HG02840 (cell line): ENCODE measurements around the gene B4GALT7.
"Not testable (repeated sequence)": the region's sequence is repeated elsewhere in the genome, so short reads cannot be mapped to it uniquely, and the experiment has no call there.

Source experiments
- ATAC-seq: cut with Tn5 transposase; IDR thresholded peaks from one replicate; pipeline ENCODE4 v1.9.1; 2021; ENCODE audit warnings: mild to moderate bottlenecking, moderate library complexity, moderate number of reproducible peaks; ENCODE audit not compliant: unreplicated experiment, low FRiP score

Gene B4GALT7

DNA sequence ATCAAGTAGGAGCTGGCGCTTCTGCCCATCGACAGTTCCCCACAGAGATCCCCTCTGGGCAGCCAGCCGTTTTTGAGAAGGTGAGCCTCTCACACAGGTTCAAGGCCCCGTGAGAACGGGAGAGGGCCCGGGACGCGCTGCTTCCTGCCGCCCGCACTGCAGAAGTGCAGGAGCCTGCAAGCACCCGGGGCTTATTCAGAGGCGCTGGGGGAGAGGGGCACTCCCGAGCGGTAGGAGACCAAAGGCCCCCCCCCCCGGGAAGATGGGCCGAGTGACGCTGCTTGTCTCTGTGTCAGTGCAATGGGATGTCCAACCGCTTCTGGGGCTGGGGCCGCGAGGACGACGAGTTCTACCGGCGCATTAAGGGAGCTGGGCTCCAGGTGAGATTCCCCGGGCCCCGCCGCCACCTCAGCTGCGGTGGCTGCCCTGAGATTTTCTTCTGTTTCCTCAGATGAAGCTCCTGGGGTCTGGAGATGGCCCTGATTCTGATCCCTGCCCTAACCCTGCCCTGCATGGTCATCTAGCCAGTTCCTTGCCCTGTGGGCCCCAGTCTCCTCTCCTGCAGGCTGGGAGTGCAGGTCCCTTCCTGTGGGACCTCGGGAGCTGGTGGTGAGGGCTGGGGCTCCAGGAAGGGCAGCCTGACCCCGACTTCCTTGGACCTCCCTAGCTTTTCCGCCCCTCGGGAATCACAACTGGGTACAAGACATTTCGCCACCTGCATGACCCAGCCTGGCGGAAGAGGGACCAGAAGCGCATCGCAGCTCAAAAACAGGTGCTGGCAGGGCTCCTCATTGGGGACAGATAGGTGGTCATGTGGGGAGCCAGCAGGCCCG, 8.5 kb downstream of the B4GALT7 start:
- ATAC-seq, result no peak

DNA sequence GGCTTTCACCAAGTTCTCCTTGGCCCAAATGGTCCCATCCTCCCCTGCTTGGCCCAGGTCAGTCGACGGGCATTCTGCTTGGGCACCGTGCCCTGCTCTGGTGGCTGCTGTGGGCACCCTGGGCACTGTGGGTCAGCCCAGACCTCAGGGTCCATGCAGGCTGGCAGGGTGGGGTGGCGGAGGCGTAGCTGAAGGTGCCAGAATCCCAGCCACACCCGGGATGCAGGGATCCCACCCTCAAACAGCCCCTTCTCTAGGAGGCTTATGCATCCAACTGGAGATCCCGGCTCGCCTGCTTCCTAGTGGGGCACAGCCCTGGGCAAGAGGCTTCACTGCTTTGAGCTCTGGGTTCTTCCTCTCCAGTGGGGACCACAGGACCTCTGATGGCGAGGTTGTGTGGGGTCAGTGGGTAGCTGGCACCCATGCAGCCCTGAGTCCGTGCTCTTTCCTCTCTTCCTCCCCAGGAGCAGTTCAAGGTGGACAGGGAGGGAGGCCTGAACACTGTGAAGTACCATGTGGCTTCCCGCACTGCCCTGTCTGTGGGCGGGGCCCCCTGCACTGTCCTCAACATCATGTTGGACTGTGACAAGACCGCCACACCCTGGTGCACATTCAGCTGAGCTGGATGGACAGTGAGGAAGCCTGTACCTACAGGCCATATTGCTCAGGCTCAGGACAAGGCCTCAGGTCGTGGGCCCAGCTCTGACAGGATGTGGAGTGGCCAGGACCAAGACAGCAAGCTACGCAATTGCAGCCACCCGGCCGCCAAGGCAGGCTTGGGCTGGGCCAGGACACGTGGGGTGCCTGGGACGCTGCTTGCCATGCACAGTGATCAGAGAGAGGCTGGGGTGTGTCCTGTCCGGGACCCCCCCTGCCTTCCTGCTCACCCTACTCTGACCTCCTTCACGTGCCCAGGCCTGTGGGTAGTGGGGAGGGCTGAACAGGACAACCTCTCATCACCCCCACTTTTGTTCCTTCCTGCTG, 9.4 kb downstream of the B4GALT7 start:
- ATAC-seq, result no peak

GRCh38 chr5:177610131-177610769, 10.3 kb downstream of the B4GALT7 start:
- ATAC-seq, result no peak

- ATAC-seq, result no peak
These were observed 11.0 kb downstream of the B4GALT7 start for GRCh38 chr5:177610770-177611445.

DNA sequence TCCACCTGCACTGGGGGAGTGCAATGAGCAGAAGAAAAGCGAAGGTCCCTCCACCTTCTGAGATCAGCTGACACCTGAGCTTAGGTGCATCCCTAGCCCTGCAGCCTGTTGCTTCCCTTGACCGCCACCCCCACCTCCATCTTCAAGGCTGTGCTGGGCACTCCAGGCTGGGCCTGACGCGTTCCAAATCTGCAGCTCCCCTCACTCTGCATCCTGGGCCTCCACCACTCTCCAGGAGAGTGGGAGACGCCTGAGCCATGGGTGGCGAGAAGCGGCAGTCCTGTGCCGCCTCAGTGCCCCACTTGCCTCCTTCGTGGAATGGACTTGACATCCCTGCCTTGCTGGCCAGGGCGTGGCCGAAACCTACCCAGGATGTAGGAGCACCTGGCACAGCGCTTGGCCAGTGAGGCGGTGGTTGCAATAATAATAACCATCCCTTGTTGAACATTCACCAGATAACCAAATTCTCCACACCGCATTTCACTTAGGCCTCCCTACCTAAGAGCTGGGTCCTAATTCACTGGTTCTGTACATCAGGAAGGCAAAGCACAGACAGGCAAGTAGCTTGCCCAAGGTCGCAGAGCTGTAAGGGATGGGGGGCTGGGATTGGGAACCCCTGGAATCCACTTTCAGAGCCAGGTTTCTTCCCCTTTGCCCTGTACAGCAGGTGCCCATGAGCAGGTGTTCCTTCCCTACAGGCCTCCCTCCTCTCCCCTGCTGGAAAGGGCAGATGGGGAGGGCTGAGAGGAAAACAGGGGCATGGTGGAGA, 11.7 kb downstream of the B4GALT7 start:
- ATAC-seq, result no peak

- no peak for ATAC-seq
These were observed 12.3 kb downstream of the B4GALT7 start for GRCh38 chr5:177612215-177612673.

- ATAC-seq, result no peak
These were observed 20.6 kb downstream of the B4GALT7 start for GRCh38 chr5:177620560-177620959.

GRCh38 chr5:177624172-177624571, 24.2 kb downstream of the B4GALT7 start:
- not testable (repeated sequence) for ATAC-seq

DNA sequence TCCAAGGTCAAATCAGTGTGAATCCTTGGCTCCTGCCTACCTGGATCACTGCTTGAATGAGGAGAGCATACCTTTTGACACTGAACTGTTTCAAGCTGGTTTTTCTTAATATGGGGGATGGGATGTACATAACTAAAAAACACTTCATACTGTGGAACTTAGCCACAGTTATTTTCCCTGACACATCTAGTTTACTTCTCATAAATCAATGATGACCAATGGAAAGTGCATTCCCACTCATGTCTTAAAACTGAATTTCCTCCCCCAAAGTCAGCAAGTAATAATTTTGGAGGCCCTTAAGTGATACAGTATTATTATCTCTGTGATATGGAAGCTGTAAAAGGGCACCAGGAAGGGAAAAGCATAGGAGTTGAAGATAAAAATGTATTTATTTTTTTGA, 30.3 kb downstream of the B4GALT7 start:
- ATAC-seq, result not testable (repeated sequence)

DNA sequence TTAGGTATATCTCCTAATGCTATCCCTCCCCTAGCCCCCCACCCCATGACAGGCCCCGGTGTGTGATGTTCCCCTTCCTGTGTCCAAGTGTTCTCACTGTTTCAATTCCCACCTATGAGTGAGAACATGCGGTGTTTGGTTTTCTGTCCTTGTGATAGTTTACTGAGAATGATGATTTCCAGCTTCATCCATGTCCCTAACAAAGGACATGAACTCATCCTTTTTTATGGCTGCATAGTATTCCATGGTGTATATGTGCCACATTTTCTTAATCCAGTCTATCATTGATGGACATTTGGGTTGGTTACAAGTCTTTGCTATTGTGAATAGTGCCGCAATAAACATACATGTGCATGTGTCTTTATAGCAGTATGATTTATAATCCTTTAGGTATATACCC, 35.0 kb downstream of the B4GALT7 start:
- not testable (repeated sequence) for ATAC-seq

- not testable (repeated sequence) for ATAC-seq
These were observed 45.5 kb downstream of the B4GALT7 start for GRCh38 chr5:177645462-177645861.

DNA sequence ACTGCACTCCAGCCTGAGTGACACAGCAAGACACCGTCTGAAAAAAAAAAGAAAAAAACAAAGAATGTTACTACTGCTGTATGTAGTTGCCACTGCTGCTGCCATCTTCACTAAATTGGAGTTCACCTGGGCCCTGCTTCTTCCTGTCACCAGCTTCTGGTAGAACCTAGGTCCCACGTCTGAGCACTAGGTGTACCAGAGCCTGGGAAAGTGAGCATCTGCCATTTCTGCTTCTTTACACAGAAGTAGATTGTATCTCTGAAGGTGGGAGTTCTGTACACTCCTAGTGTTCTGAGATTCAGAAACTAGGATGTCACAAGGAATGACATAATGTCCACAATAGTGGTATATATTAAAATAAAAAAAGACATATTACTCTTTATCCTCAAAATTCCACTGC, 51.3 kb downstream of the B4GALT7 start:
- ATAC-seq, result not testable (repeated sequence)

DNA sequence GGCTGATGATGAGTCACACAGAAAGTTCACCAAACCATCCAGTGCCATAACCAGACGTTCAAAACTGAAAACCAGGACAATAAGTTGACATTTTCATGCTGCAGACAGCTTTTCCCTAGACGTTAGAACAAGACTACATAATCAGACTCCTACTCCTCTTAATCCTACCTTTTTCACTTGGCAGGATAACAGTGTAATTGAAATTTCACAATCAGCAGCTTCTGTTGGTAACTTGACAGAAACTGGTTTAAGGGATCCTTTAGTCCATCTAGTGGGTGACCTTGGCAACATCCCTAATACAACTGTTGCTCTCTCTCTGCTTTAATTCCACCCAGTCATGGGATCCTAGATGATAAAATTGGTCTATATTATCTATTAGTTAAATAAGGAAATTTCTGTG, 57.9 kb downstream of the B4GALT7 start:
- ATAC-seq, result not testable (repeated sequence)

- ATAC-seq, result not testable (repeated sequence)
These were observed 58.6 kb downstream of the B4GALT7 start for GRCh38 chr5:177658542-177658941.
